ENCODE results near the gene ALK. TPM values are rescaled to one million over a fixed set of nuclear protein-coding genes. Genes with fewer than 3 reads are reported as not detected.

The ALK gene
- polyA plus RNA-seq, 12 donors, result 0.03 to 1.6 (median 0.12) TPM; not detected in 1

GRCh38 chr2:29715655-29716054 is 205.7 kb downstream of the ALK start:
- DNase-seq, result no peak

DNA sequence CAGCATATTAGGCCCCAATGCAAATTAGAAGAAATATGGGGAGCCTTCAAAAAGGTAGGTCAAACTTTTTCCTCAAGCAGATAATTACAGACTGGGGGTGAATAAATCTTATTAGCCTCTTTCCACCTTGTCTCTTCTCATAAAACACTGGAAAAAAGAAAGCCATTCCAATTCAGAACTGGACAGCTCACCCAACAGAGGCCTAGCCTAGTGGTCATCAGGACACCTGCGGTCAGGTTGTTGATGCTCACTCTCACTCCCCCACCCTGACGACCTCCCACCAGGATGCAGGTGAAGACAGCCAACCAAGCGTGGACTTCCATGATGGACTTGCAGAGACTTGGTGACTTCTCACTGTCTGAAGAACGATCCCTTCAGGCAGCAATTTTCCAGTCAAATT is 207.1 kb downstream of the ALK start:
- DNase-seq, result no peak

DNA sequence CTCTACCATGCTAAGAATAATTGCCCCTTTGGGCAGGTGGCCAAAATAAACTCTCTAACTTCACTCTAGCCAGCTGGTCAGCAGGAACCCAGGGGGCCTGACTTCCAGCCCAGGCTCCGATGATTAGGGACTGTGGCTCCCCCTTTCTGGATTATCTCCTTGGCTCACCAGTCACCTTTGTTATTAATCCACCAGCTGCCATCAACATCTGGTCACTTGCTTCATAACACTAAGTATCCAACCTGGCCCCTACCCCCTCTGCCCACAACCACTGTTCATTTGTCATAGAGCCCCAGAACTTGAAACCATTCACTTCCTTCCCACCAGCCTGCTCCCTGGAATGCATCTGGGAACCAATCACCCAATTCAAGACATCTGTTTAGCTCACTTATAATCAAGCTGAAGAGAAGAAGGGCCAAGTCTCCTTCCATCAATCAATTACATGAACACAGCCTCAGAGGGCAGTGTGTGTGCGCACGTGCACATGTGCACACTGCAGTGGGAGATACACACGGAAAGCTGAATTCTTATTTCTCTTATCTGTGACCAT is 215.1 kb downstream of the ALK start:
- DNase-seq, result no peak

DNA sequence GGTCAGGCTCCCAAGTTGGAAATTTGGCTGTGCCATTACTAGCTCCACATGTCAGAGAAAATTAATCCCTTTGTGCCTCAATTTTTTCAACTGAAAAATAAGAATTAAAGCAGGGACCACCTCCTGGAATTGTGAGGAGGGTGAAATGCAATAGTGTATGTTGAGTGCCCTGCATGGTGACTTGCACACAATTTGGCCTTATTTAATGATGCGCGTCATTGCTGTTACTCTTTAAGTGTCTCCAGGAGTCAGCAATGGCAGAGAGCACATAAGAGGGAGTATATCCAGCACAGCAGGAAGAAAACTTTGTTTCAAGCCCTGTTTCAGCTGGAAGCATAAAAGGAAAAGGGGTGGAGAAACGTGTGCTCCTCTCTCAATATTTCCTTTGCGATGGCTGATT is 215.8 kb downstream of the ALK start:
- DNase-seq, result no peak

DNA sequence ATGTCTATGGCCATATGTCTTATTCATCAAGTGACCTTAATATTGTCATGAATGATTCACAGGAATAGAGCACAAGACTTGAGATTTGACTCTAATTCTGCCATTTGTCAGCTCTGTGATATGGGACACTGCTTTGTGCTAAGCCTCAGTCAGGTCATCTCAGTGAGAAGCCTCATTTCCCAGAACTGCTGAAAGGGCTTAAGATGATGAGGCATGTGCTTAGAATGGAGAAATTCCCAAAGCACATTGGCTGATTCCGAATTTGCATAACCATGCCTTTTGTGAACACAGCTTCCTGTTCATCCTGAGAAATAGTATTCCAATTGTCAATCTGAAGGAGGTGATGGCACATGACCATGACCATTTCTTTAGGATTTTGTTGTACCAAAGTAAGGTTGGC is 218.1 kb downstream of the ALK start:
- no peak for DNase-seq

- no peak for DNase-seq
Observed at GRCh38 chr2:29702276-29702675, 219.1 kb downstream of the ALK start.

- no peak for DNase-seq
Observed at GRCh38 chr2:29700560-29700959, 220.8 kb downstream of the ALK start.

GRCh38 chr2:29699045-29699444 is 222.3 kb downstream of the ALK start:
- no peak for DNase-seq

DNA sequence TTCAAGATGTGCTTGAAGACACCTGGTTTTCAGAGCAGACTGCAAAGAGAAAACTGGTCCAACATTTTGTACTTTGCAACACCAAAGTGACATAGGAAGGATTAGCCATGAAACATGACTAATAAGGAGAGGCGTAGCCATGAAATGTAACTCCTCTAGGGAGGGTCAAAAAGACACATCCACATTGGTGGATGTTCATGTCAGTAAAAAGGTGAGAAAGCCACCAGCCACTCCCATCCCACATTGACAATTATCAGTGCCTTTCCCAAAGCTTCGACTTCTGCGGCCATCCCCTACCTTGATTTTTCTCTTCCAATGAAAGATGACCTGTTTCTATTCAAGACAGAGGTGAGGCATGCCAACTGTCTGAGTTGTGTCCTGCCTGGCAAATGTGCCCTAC is 223.2 kb downstream of the ALK start:
- DNase-seq, result no peak

GRCh38 chr2:29697715-29698114 is 223.7 kb downstream of the ALK start:
- peak; percentile 37 for DNase-seq

- DNase-seq, result no peak
Observed at GRCh38 chr2:29697181-29697580, 224.2 kb downstream of the ALK start.

GRCh38 chr2:29694741-29695140 is 226.6 kb downstream of the ALK start:
- DNase-seq, result no peak

DNA sequence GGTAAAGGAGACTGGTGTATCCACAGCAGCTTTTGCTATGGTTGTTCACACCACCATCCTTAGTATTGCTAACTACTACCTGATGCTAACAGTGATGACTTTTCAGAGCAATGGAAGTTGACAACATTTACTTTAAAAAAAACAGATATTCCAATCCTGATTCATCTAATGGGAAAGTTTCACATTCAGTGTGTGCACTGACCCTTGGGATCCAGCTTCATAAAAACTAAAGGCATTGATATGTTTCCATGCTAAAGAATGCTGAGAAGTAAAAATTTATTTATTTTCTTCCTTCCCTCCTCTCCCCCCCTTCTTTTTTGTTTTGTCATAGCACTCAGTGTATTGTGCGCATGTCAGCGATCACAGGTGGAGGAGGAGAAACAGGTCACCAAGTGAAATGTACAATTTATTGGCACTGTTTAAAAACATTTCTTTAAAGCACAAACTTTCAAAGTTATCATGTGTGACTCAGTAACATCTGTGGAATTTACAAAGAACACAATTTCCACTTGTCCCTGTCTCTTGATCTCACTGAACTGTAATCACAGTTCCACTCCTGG is 229.9 kb downstream of the ALK start:
- DNase-seq, result no peak

GRCh38 chr2:29689666-29690065 is 231.7 kb downstream of the ALK start:
- no peak for DNase-seq

GRCh38 chr2:29688429-29688828 is 233.0 kb downstream of the ALK start:
- no peak for DNase-seq

- no peak for DNase-seq
Observed at GRCh38 chr2:29687121-29687520, 234.3 kb downstream of the ALK start.

- no peak for DNase-seq
Observed at GRCh38 chr2:29676886-29677453, 244.4 kb downstream of the ALK start.

DNA sequence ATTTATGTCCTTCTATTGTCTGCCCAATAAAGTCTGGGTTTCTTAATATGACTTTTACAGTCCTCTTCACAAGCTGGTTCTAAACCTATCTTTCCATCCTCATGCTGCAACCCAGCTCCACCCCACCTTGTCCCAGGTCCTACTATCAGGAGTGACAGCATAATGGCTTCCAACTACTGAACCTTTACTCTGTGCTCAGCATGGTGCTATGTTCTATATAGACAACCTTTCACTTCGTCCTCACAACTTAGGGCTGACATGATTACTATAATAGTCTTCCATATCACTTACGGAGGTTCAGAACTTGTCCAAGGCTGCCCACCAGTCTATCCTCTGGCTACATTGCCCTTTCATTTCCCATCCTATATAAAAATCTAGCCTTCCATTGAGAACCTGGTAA is 256.8 kb downstream of the ALK start:
- DNase-seq, result no peak

DNA sequence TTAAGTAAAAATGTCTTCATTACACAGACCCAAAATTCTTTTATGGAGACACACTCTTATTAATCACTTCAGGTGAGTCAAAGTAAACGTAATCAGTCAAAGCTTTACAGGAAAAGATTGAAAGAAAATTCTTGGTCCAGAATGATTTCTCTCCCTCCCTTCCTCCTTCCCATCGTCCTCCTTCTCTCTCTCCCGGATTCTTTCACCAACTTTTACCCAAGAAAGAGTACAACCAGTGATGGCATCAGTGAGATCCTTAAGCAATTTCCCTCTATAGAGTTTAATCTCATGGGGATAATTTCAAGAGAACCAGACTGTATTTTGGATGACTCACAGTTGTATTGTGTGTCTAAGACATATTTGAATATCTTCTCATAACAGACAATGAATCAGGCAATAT is 258.1 kb downstream of the ALK start:
- no peak for DNase-seq

DNA sequence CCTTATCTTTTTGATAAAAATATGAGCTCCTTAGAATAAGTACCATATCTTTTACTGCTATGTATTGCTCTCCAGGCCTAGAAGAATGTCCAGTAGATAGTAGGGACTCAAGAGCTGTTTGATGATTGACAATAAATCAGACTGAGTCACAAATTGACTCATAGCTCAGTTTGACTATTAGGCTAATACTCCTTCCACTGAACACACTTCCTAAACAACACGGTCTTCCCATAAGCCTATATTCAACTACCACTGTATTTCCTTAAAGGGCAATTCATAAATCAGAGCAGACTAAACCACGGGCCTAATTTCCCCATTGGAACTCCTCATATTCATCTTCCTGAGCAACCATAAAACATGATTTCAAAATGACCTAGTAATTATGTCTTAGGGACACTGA is 258.5 kb downstream of the ALK start:
- no peak for DNase-seq

DNA sequence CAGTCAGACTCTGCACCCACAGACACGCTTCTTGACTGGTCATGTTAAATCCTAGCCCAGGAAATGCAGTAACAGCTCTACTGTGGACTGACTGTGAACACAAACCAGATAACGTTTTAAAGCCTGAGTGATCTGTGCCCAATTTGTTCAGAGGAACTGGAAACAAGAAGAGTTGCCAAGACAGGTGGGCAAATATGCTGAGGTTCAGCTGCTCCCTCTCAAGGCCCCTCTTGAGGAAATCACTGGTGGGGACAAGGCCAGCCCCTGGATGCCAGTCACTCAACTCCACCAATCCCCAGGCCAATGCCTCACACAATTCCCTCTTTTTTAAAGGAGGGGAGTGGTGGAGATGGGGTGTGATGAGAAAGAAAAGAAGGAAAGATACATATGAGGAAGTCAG is 261.2 kb downstream of the ALK start:
- no peak for DNase-seq

GRCh38 chr2:29659178-29659577 is 262.2 kb downstream of the ALK start:
- no peak for DNase-seq

GRCh38 chr2:29657674-29658073 is 263.7 kb downstream of the ALK start:
- DNase-seq, result peak; percentile 15
